Thyroid gland (tissue), 4 donors: Measurements from ENCODE around the gene SUMO3. TPM values are rescaled to one million over a fixed set of nuclear protein-coding genes. Genes with fewer than 3 reads are reported as not detected.
A peak's percentile ranks its signal among the peaks of the same experiment; 100 is the strongest.

ENCODE experiments used
- DNase-seq, 2 donors: peaks; one replicate each; pipeline ENCODE4 v3.0.0-alpha.2; 2019
- H3K27ac ChIP-seq, 3 donors: fragments of 200-600 bp; sonication (generic); 1 replicate in 2 of 3; 2 replicates in 1 of 3; pipeline ENCODE4 v1.5.1; 2016 to 2019; ENCODE audit warnings: mild to moderate bottlenecking in 1 of 3, moderate library complexity in 1 of 3
- H3K27me3 ChIP-seq: fragments of 200-600 bp; sonication (generic); one replicate; pipeline ENCODE4 v1.5.1; 2019
- H3K36me3 ChIP-seq, 2 donors: fragments of 200-600 bp; sonication (generic); one replicate each; pipeline ENCODE4 v1.5.1; 2016 to 2019
- H3K4me1 ChIP-seq, 2 donors: fragments of 200-600 bp; sonication (generic); one replicate each; pipeline ENCODE4 v1.5.1; 2017 to 2019
- H3K4me3 ChIP-seq, 3 donors: fragments of 200-600 bp; sonication (generic); replicated peaks in 1 of 3; 1 replicate in 2 of 3; 2 replicates in 1 of 3; pipeline ENCODE4 v1.5.1; 2016; ENCODE audit warnings: mild to moderate bottlenecking in 1 of 3
- H3K9me3 ChIP-seq: fragments of 200-600 bp; sonication (generic); one replicate; pipeline ENCODE4 v1.5.1; 2017
- CTCF ChIP-seq, 6 experiments: fragments of 200-600 bp in 3 of 6; fragments of 450-650 bp in 3 of 6; sonication (generic) in 3 of 6; IDR thresholded peaks; one replicate each; pipeline ENCODE4 v1.5.1; 2016 to 2019; ENCODE audit warnings: antibody characterized with exemption in 6 of 6, mild to moderate bottlenecking in 2 of 6, inconsistent platforms in 1 of 6, moderate library complexity in 1 of 6
- POLR2A ChIP-seq, 2 donors: fragments of 450-650 bp; IDR thresholded peaks; one replicate each; pipeline ENCODE4 v1.6.1; 2017; ENCODE audit warnings: antibody characterized with exemption in 2 of 2, mild to moderate bottlenecking in 2 of 2, moderate library complexity in 1 of 2
- WGBS, 2 donors: methylation state at CpG; one replicate each; pipeline ENCODE4 v1.1.5; 2017; 5-methylcytosine and 5-hydroxymethylcytosine counted together
- intact Hi-C: fragments of 100-400 bp; cut with DNase I; formaldehyde crosslinking; loops from one replicate; pipeline ENCODE4 v1.15.1; 2023
- total RNA-seq, 4 donors: library from RNA; depleted of rRNA; stranded (reverse); fragments of >200 nt; gene quantifications; one replicate each; pipeline ENCODE4 v1.2.3, GENCODE V29; 2016

SUMO3 gene
- 100 to 1,000 TPM in 1 of 4 donors, 10 to 100 TPM in 3; 65.7 to 127 (median 87.8) TPM for total RNA-seq

GRCh38 chr21:44817914-44818639, at the start of gene SUMO3:
SUMO3 (minus strand) TSS chr21:44818062; CDS start chr21:44817968, 94 bp downstream.
- WGBS, 2 donors: 1% methylated on average over 18 of the region's 108 CpGs; no CpG with 5 or more reads in 1 of the 2 donors
- DNase-seq: peak; percentile 70
- Histone ChIP-seq H3K27me3 (no peaks in the 10 kb centered on the region), H3K36me3 (peaks cover 1 to 7% of the 10 kb centered on the region in 2 donors), H3K27ac (peak within 1 kb of the TSS; percentile 71 to 86 (median 80)), H3K4me3 (peak within 1 kb of the TSS; percentile 68 to 87 (median 76)), H3K9me3 (no peaks in the 10 kb centered on the region), H3K4me1 (peaks cover 19 to 46% of the 10 kb centered on the region in 2 donors)
- TF ChIP-seq CTCF (IDR thresholded peaks at IDR 0.05) (peak in 1 of 6 experiments; percentile 8), POLR2A (IDR thresholded peaks at IDR 0.05) (peak; percentile 46 to 90)
- intact Hi-C loops: loop anchor here (5.0 to 10.0 kb wide), 2 partner anchors 49 to 117 kb away; no protein-coding TSS in a partner anchor

GRCh38 chr21:44867464-44867863, 49.6 kb upstream of the SUMO3 start:
- Histone ChIP-seq H3K27me3 (no peaks in the 10 kb centered on the region), H3K27ac (no peak overlapping the region), H3K36me3 (peaks cover 12 to 18% of the 10 kb centered on the region in 2 donors), H3K4me3 (no peak overlapping the region), H3K4me1 (peaks cover 50 to 70% of the 10 kb centered on the region in 2 donors), H3K9me3 (no peaks in the 10 kb centered on the region)
- TF ChIP-seq CTCF (IDR thresholded peaks at IDR 0.05) (no peak), POLR2A (IDR thresholded peaks at IDR 0.05) (no peak)
- intact Hi-C loops: loop anchor here (5.0 kb wide), 1 partner anchor 50 kb away; the partner anchor contains the start of gene SUMO3
- DNase-seq: no peak
- 92 to 94% methylated on average over 15 of the region's 15 CpGs for WGBS, 2 donors

GRCh38 chr21:44866780-44867179, 48.9 kb upstream of the SUMO3 start:
- Histone ChIP-seq H3K36me3 (peaks cover 12 to 18% of the 10 kb centered on the region in 2 donors), H3K27me3 (no peaks in the 10 kb centered on the region), H3K27ac (no peak overlapping the region), H3K9me3 (no peaks in the 10 kb centered on the region), H3K4me1 (peaks cover 43 to 64% of the 10 kb centered on the region in 2 donors), H3K4me3 (no peak overlapping the region)
- no peak for DNase-seq
- WGBS, 2 donors: 79 to 83% methylated on average over 7 of the region's 7 CpGs
- TF ChIP-seq POLR2A (IDR thresholded peaks at IDR 0.05) (no peak), CTCF (IDR thresholded peaks at IDR 0.05) (no peak)
- intact Hi-C loops: loop anchor here (5.0 kb wide), 1 partner anchor 49 kb away; the partner anchor contains the start of gene SUMO3

GRCh38 chr21:44865561-44866280, 47.9 kb upstream of the SUMO3 start:
- Histone ChIP-seq H3K9me3 (no peaks in the 10 kb centered on the region), H3K27me3 (no peaks in the 10 kb centered on the region), H3K27ac (peak overlapping the region in 1 of 3 donors; percentile 43), H3K36me3 (peaks cover 12 to 18% of the 10 kb centered on the region in 2 donors), H3K4me3 (no peak overlapping the region), H3K4me1 (peaks cover 32 to 53% of the 10 kb centered on the region in 2 donors)
- DNase-seq: no peak
- TF ChIP-seq POLR2A (IDR thresholded peaks at IDR 0.05) (no peak), CTCF (IDR thresholded peaks at IDR 0.05) (no peak)
- intact Hi-C loops: loop anchor here (5.0 kb wide), 1 partner anchor 48 kb away; the partner anchor contains the start of gene SUMO3
- WGBS, 2 donors: 79 to 80% methylated on average over 10 to 11 of the region's 12 CpGs
